Type B pancreatic cell (in vitro differentiated cells): ENCODE measurements around the gene PCDHGB7. TPM values are rescaled to one million over a fixed set of nuclear protein-coding genes. Genes with fewer than 3 reads are reported as not detected.
"Not testable (repeated sequence)": the region's sequence is repeated elsewhere in the genome, so short reads cannot be mapped to it uniquely, and the experiment has no call there.

Experiments used
- DNase-seq: peaks from one replicate; pipeline ENCODE4 v3.0.0; 2021; ENCODE audit warnings: mixed read lengths; ENCODE audit not compliant: unreplicated experiment; ENCODE audit errors: extremely low spot score
- H3K27ac Mint-ChIP-seq: 2 replicates; pipeline ENCODE4 v1.8.0; 2021; ENCODE audit warnings: mild to moderate bottlenecking, mixed read lengths
- H3K27me3 Mint-ChIP-seq: 2 replicates; pipeline ENCODE4 v1.8.0; 2021; ENCODE audit warnings: mixed read lengths
- H3K36me3 Mint-ChIP-seq: 2 replicates; pipeline ENCODE4 v1.8.0; 2021; ENCODE audit warnings: mixed read lengths
- H3K4me1 Mint-ChIP-seq: one replicate; pipeline ENCODE4 v1.8.0; 2021; ENCODE audit warnings: mixed read lengths; ENCODE audit not compliant: unreplicated experiment
- H3K4me3 Mint-ChIP-seq: 2 replicates; pipeline ENCODE4 v1.8.0; 2021; ENCODE audit warnings: mild to moderate bottlenecking, mixed read lengths
- H3K9me3 Mint-ChIP-seq: 2 replicates; pipeline ENCODE4 v1.8.0; 2021; ENCODE audit warnings: mixed read lengths
- total RNA-seq: library from RNA; stranded (reverse); gene quantifications from 2 replicates; pipeline ENCODE4 v1.2.1, GENCODE V29; 2021; ENCODE audit warnings: low replicate concordance
- TF ChIP-seq, protein P1 (sequence below): fragments of 200-600 bp; sonication (generic); conservative IDR thresholded peaks from 2 replicates; pipeline ENCODE4 v1.5.0; 2021; ENCODE audit warnings: antibody characterized with exemption, mild to moderate bottlenecking

The PCDHGB7 gene
- total RNA-seq, 1 donor from 2014 or later: 8.5 TPM

- not testable (repeated sequence) for H3K27me3 Mint-ChIP-seq, H3K9me3 Mint-ChIP-seq, H3K27ac Mint-ChIP-seq, H3K4me1 Mint-ChIP-seq
- H3K36me3 Mint-ChIP-seq: peaks cover 16% of the 10 kb centered on the region
- peak; percentile 67 for DNase-seq
- H3K4me3 Mint-ChIP-seq: peak within 1 kb of the TSS; percentile 85
- TF ChIP-seq, protein P1, sequence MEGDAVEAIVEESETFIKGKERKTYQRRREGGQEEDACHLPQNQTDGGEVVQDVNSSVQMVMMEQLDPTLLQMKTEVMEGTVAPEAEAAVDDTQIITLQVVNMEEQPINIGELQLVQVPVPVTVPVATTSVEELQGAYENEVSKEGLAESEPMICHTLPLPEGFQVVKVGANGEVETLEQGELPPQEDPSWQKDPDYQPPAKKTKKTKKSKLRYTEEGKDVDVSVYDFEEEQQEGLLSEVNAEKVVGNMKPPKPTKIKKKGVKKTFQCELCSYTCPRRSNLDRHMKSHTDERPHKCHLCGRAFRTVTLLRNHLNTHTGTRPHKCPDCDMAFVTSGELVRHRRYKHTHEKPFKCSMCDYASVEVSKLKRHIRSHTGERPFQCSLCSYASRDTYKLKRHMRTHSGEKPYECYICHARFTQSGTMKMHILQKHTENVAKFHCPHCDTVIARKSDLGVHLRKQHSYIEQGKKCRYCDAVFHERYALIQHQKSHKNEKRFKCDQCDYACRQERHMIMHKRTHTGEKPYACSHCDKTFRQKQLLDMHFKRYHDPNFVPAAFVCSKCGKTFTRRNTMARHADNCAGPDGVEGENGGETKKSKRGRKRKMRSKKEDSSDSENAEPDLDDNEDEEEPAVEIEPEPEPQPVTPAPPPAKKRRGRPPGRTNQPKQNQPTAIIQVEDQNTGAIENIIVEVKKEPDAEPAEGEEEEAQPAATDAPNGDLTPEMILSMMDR: peak; percentile 67
Measured at GRCh38 chr5:141387557-141388311, 29.7 kb upstream of the PCDHGB7 start, which contains the start of gene PCDHGB4. PCDHGB4 (plus strand) TSS chr5:141387698; CDS start chr5:141387885, 187 bp downstream.

GRCh38 chr5:141388661-141389060 lies 28.8 kb upstream of the PCDHGB7 start:
- DNase-seq: no peak
- H3K9me3 Mint-ChIP-seq: peaks cover 6% of the 10 kb centered on the region
- peaks cover 16% of the 10 kb centered on the region for H3K36me3 Mint-ChIP-seq
- no peaks in the 10 kb centered on the region for H3K4me1 Mint-ChIP-seq
- H3K4me3 Mint-ChIP-seq: peak overlapping the region; percentile 68
- TF ChIP-seq, protein P1: no peak
- no peak overlapping the region for H3K27ac Mint-ChIP-seq
- no peaks in the 10 kb centered on the region for H3K27me3 Mint-ChIP-seq

- H3K36me3 Mint-ChIP-seq: peaks cover 20% of the 10 kb centered on the region
- peaks cover 10% of the 10 kb centered on the region for H3K9me3 Mint-ChIP-seq
Measured at GRCh38 chr5:141389153-141390042, 28.1 kb upstream of the PCDHGB7 start.

GRCh38 chr5:141392429-141393198 lies 24.9 kb upstream of the PCDHGB7 start, which contains the start of gene PCDHGA8:
PCDHGA8 (plus strand) TSS chr5:141392633; CDS start chr5:141392814, 181 bp downstream.
- Mint-ChIP-seq H3K36me3 (peaks cover 22% of the 10 kb centered on the region), H3K4me1 (no peaks in the 10 kb centered on the region), H3K9me3 (peaks cover 14% of the 10 kb centered on the region), H3K27ac (no peak within 1 kb of the TSS), H3K4me3 (no peak within 1 kb of the TSS), H3K27me3 (no peaks in the 10 kb centered on the region)
- DNase-seq: no peak
- TF ChIP-seq, protein P1: no peak

More at GRCh38 chr5:141389153-141390042, 28.1 kb upstream of the PCDHGB7 start:
- no peaks in the 10 kb centered on the region for H3K4me1 Mint-ChIP-seq
- DNase-seq: peak; percentile 55
- TF ChIP-seq, protein P1: no peak
- H3K27ac Mint-ChIP-seq: peak overlapping the region; percentile 4
- no peaks in the 10 kb centered on the region for H3K27me3 Mint-ChIP-seq
- H3K4me3 Mint-ChIP-seq: no peak overlapping the region

GRCh38 chr5:141393267-141393666 lies 24.2 kb upstream of the PCDHGB7 start:
- peaks cover 14% of the 10 kb centered on the region for H3K9me3 Mint-ChIP-seq
- no peak overlapping the region for H3K4me3 Mint-ChIP-seq
- H3K27me3 Mint-ChIP-seq: no peaks in the 10 kb centered on the region
- H3K4me1 Mint-ChIP-seq: no peaks in the 10 kb centered on the region
- DNase-seq: no peak
- H3K27ac Mint-ChIP-seq: no peak overlapping the region
- peaks cover 22% of the 10 kb centered on the region for H3K36me3 Mint-ChIP-seq
- TF ChIP-seq, protein P1: no peak

DNA sequence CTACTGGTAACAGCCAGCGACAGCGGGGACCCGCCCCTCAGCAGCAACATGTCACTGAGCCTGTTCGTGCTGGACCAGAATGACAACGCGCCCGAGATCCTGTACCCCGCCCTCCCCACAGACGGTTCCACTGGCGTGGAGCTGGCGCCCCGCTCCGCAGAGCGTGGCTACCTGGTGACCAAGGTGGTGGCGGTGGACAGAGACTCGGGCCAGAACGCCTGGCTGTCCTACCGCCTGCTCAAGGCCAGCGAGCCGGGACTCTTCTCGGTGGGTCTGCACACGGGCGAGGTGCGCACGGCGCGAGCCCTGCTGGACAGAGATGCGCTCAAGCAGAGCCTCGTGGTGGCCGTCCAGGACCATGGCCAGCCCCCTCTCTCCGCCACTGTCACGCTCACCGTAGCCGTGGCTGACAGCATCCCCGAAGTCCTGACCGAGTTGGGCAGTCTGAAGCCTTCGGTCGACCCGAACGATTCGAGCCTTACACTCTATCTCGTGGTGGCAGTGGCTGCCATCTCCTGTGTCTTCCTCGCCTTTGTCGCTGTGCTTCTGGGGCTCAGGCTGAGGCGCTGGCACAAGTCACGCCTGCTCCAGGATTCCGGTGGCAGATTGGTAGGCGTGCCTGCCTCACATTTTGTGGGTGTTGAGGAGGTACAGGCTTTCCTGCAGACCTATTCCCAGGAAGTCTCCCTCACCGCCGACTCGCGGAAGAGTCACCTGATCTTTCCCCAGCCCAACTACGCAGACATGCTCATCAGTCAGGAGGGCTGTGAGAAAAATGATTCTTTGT lies 22.9 kb upstream of the PCDHGB7 start:
- DNase-seq, H3K4me1 Mint-ChIP-seq, H3K4me3 Mint-ChIP-seq, H3K27ac Mint-ChIP-seq, H3K27me3 Mint-ChIP-seq: not testable (repeated sequence)
- H3K36me3 Mint-ChIP-seq: peaks cover 15% of the 10 kb centered on the region
- peaks cover 14% of the 10 kb centered on the region for H3K9me3 Mint-ChIP-seq
